Measurements from ENCODE around the gene S100A11.

Gene S100A11

GRCh38 chr1:152018537-152018936 lies 18.3 kb downstream of the S100A11 start:
- DNase-seq (ENCODE audit: low read depth): no peak
- no peak overlapping the region for H3K4me3 ChIP-seq (ENCODE audit: low read length)
- TF ChIP-seq, protein P1, sequence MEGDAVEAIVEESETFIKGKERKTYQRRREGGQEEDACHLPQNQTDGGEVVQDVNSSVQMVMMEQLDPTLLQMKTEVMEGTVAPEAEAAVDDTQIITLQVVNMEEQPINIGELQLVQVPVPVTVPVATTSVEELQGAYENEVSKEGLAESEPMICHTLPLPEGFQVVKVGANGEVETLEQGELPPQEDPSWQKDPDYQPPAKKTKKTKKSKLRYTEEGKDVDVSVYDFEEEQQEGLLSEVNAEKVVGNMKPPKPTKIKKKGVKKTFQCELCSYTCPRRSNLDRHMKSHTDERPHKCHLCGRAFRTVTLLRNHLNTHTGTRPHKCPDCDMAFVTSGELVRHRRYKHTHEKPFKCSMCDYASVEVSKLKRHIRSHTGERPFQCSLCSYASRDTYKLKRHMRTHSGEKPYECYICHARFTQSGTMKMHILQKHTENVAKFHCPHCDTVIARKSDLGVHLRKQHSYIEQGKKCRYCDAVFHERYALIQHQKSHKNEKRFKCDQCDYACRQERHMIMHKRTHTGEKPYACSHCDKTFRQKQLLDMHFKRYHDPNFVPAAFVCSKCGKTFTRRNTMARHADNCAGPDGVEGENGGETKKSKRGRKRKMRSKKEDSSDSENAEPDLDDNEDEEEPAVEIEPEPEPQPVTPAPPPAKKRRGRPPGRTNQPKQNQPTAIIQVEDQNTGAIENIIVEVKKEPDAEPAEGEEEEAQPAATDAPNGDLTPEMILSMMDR (conservative IDR thresholded peaks at IDR 0.05; ENCODE audit: low read depth, low read length): peak; percentile 64

DNA sequence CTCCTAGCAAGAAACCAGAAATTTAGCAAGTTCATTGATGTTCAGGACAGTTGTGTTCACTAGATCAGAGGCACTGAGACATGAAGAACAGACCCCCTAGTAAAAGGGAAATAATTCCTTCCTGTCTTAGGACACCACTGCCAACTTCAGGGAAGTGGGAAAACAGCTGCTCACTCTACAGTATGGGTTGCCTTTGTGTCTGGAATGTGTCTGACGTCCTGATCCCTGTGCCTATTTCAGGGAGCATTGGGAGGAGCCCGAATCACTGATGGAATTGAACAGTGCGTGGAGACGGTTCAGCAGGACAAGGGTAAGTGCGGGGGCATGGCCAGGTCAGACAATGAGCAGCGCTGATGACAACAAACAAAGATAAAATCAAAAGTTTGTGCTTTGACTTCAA lies 21.0 kb downstream of the S100A11 start:
- no peak for DNase-seq (ENCODE audit: low read depth)
- TF ChIP-seq, protein P1 (conservative IDR thresholded peaks at IDR 0.05; ENCODE audit: low read depth, low read length): no peak
- H3K4me3 ChIP-seq (ENCODE audit: low read length): no peak overlapping the region

- TF ChIP-seq, protein P1 (conservative IDR thresholded peaks at IDR 0.05; ENCODE audit: low read depth, low read length): no peak
- H3K4me3 ChIP-seq (ENCODE audit: low read length): no peak overlapping the region
- no peak for DNase-seq (ENCODE audit: low read depth)
Measured at GRCh38 chr1:152014943-152015342, 21.9 kb downstream of the S100A11 start.

GRCh38 chr1:152013664-152014237 lies 23.1 kb downstream of the S100A11 start:
- no peak for DNase-seq (ENCODE audit: low read depth)
- no peak overlapping the region for H3K4me3 ChIP-seq (ENCODE audit: low read length)
- TF ChIP-seq, protein P1 (conservative IDR thresholded peaks at IDR 0.05; ENCODE audit: low read depth, low read length): peak; percentile 86

DNA sequence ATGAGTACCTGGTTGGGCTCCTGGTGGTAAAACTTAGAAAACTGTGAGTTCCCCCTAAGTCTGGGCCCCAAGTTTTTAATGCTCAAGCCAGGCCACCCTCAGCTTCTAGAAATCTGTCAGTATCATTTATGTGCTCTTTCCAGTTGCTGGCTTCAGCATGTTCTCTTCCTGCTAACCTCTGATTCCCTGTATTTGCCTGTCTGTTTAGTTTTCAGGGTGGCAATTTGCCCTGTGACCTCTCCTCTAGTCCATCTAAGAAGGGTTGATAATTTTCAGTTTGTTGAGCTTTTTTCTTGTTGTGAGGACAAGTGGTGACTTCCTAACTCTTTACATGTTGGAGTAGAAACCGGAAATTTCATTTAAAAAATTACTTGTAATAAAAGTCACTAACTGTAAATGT lies 27.1 kb downstream of the S100A11 start:
- no peak for DNase-seq (ENCODE audit: low read depth)
- H3K4me3 ChIP-seq (ENCODE audit: low read length): no peak overlapping the region
- TF ChIP-seq, protein P1 (conservative IDR thresholded peaks at IDR 0.05; ENCODE audit: low read depth, low read length): no peak

DNA sequence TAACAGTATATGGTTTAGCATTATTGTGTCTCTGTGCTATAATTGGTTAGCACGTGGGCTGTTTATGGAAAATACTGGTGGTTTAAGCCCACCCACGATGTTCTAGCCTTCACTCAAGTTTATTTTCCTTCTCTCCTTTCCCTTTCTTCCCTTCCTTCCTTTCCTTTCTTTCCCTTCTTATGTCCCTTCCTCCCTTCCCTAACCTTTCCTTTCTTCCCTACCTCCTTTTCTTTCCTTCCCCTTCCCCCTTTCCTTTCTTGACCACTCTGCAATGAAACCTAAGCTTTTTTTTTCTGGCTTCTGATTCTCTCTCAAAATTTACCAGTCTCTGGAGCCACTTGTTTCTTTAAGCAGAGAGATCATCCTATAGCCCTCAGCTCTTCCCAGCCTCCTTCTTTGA lies 29.8 kb downstream of the S100A11 start:
- no peak for DNase-seq (ENCODE audit: low read depth)
- H3K4me3 ChIP-seq (ENCODE audit: low read length): no peak overlapping the region
- TF ChIP-seq, protein P1 (conservative IDR thresholded peaks at IDR 0.05; ENCODE audit: low read depth, low read length): no peak

DNA sequence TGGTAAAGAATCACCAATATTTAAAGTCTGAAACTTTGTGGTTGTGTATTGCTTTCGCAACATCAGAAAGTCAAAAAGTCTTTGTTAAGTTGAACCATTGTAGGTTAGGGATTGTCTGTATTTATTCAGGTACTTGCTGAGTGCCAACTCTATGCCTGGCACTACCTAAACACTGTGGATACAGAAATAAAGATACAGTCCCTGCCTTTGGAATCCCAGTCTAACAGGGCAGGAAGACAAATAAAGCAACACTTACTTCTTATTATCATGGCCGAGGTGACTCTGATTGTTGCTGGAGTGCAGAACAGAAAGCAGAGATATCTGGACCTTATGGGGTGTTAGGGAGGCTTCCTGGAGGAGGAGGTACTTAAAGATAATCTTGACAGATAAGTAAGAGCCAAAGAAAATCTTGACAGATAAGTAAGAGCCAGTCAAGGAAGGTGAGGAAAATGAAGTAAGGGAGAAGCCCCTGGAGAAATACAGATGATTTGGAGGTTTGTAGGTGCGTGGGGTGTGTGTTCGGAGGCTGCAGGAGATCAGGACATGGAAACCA lies 31.4 kb downstream of the S100A11 start:
- no peak overlapping the region for H3K4me3 ChIP-seq (ENCODE audit: low read length)
- DNase-seq (ENCODE audit: low read depth): no peak
- TF ChIP-seq, protein P1 (conservative IDR thresholded peaks at IDR 0.05; ENCODE audit: low read depth, low read length): no peak

All from retinal pigment epithelial cell (primary cell).